K562 (cell line): ENCODE results near the gene MYO1D. TPM values are rescaled to one million over a fixed set of nuclear protein-coding genes. Genes with fewer than 3 reads are reported as not detected.

Source experiments
- ATAC-seq: fragments of 200-7000 bp; cut with Tn5 transposase; 3 replicates; pipeline ENCODE4 v1.9.1; 2020; ENCODE audit warnings: moderate library complexity
- BruUV-seq: library from RNA; stranded (reverse); fragments of 400-500 nt; replicated peaks from 2 replicates; lab custom pipeline; 2021; lab: Mats Ljungman, UMichigan
- CTCF ChIA-PET: fragments of 300-600 bp; formaldehyde crosslinking; extraction: SDS; loops from one replicate; lab custom pipeline; 2021; ENCODE audit warnings: low intra/inter-chr PET ratio; lab: Yijun Ruan, JAX
- POLR2A ChIA-PET: fragments of 300-600, 350-650 bp; sonication (Branson Sonifier 250); formaldehyde crosslinking; extraction: SDS; loops from one replicate; lab custom pipeline; 2021; ENCODE audit warnings: antibody characterized with exemption, inconsistent platforms; lab: Yijun Ruan, JAX
- DNase-seq, 4 experiments: peaks; one replicate each; pipeline versions ENCODE4 v3.0.0 to v3.0.0-alpha.2; 2011 to 2018; ENCODE audit warnings: low spot score in 3 of 4, mixed read lengths in 3 of 4; ENCODE audit errors: extremely low read depth in 1 of 4
- FAIRE-seq: peaks from 2 replicates; lab custom pipeline; 2011; peaks lifted over from hg19 to GRCh38; lab: Jason Lieb, UNC
- H2AFZ ChIP-seq: 2 replicates; pipeline ENCODE4 v1.6.0; 2011; ENCODE audit warnings: low read depth, low read length, control low read depth, inconsistent platforms
- H3K27ac ChIP-seq: fragments of 200-600 bp; 3 replicates; pipeline ENCODE4 v1.8.0; 2011; ENCODE audit warnings: low read depth, mild to moderate bottlenecking, control low read depth, inconsistent platforms, low read length, moderate library complexity, mixed read lengths; ENCODE audit errors: extremely low read depth
- H3K27me3 ChIP-seq, 2 experiments: fragments of 300-600 bp in 1 of 2; 2 replicates in 1 of 2; 3 replicates in 1 of 2; pipeline versions ENCODE4 v1.6.0 to v1.8.0; 2011; ENCODE audit warnings: inconsistent platforms in 2 of 2, low read length in 2 of 2, mild to moderate bottlenecking in 1 of 2, mixed read lengths in 1 of 2, moderate library complexity in 1 of 2; ENCODE audit not compliant: control insufficient read depth in 2 of 2, insufficient read depth in 2 of 2
- H3K36me3 ChIP-seq: fragments of 300-600 bp; 3 replicates; pipeline ENCODE4 v1.8.0; 2011; ENCODE audit warnings: mild to moderate bottlenecking, low read length, inconsistent platforms; ENCODE audit not compliant: control insufficient read depth, insufficient read depth
- H3K4me1 ChIP-seq, 2 experiments: fragments of 200-600 bp in 1 of 2; replicated peaks in 1 of 2; 2 replicates in 1 of 2; 3 replicates in 1 of 2; pipeline versions ENCODE4 v1.5.1 to v1.8.0; 2011; ENCODE audit warnings: inconsistent platforms in 2 of 2, low read length in 2 of 2, mild to moderate bottlenecking in 1 of 2, mixed read lengths in 1 of 2, moderate library complexity in 1 of 2; ENCODE audit not compliant: control insufficient read depth in 2 of 2, insufficient read depth in 2 of 2
- H3K4me2 ChIP-seq: 2 replicates; pipeline ENCODE4 v1.6.1; 2011; ENCODE audit warnings: low read length, control low read depth, inconsistent platforms, mixed read lengths; ENCODE audit not compliant: insufficient read depth
- H3K4me3 ChIP-seq: fragments of 200-600 bp; sonication (generic), shearing (Covaris generic); 2 replicates; pipeline ENCODE4 v1.5.1; 2016; ENCODE audit warnings: control low read depth, inconsistent platforms
- H3K79me2 ChIP-seq: fragments of 200-600 bp; 3 replicates; pipeline ENCODE4 v1.8.0; 2011; ENCODE audit warnings: low read length, inconsistent platforms; ENCODE audit not compliant: control insufficient read depth, insufficient read depth
- H3K9ac ChIP-seq, 2 experiments: 2 replicates each; pipeline versions ENCODE4 v1.6.0 to v1.6.1; 2011; ENCODE audit warnings: low read depth in 2 of 2, low read length in 2 of 2, control low read depth in 1 of 2, inconsistent platforms in 1 of 2, mild to moderate bottlenecking in 1 of 2, mixed read lengths in 1 of 2; ENCODE audit not compliant: insufficient read depth in 1 of 2
- H3K9me1 ChIP-seq: one replicate; pipeline ENCODE4 v1.6.0; 2011; ENCODE audit warnings: inconsistent platforms, mild to moderate bottlenecking, low read length, moderate library complexity; ENCODE audit not compliant: control insufficient read depth, insufficient read depth
- H3K9me3 ChIP-seq: replicated peaks from 2 replicates; pipeline ENCODE4 v1.5.1; 2011; ENCODE audit warnings: low read depth, low read length, inconsistent platforms; ENCODE audit not compliant: control insufficient read depth, insufficient read depth
- H4K20me1 ChIP-seq: replicated peaks from 2 replicates; pipeline ENCODE4 v1.6.1; 2011; ENCODE audit warnings: low read length, inconsistent platforms, mixed read lengths; ENCODE audit not compliant: control insufficient read depth, insufficient read depth
- ASH1L ChIP-seq: fragments of 450-650 bp; IDR thresholded peaks from 2 replicates; pipeline ENCODE4 v1.6.1; 2018; ENCODE audit warnings: borderline replicate concordance, mild to moderate bottlenecking, low read depth; ENCODE audit not compliant: partially characterized antibody
- CHD4 ChIP-seq: fragments of 200-600 bp; sonication (generic); IDR thresholded peaks from 3 replicates; pipeline ENCODE4 v1.6.1; 2012; ENCODE audit warnings: low read depth, mild to moderate bottlenecking, mixed read lengths, low read length, inconsistent platforms; ENCODE audit not compliant: insufficient read depth, insufficient replicate concordance, poor library complexity, severe bottlenecking
- FOXA3 ChIP-seq, 2 experiments: fragments of 450-650 bp in 1 of 2; sonication (generic) in 1 of 2; formaldehyde crosslinking; IDR thresholded peaks in 1 of 2; conservative IDR thresholded peaks in 1 of 2; 2 replicates each; pipeline versions ENCODE4 v1.4.0 to v1.8.0; 2020 to 2022; ENCODE audit warnings: mild to moderate bottlenecking in 2 of 2, missing genetic modification reagents in 1 of 2
- FOXK1 ChIP-seq: sonication (generic); formaldehyde crosslinking; IDR thresholded peaks from 2 replicates; pipeline ENCODE4 v1.8.0; 2022; ENCODE audit warnings: missing genetic modification reagents, mild to moderate bottlenecking, borderline replicate concordance
- HINFP ChIP-seq: fragments of 450-650 bp; conservative IDR thresholded peaks from 2 replicates; pipeline ENCODE4 v1.6.1; 2016; ENCODE audit warnings: missing genetic modification characterization, low read depth, mild to moderate bottlenecking, control low read depth, missing compliant biosample characterization
- L3MBTL2 ChIP-seq: fragments of 450-650 bp; IDR thresholded peaks from 2 replicates; pipeline ENCODE4 v1.6.1; 2016; ENCODE audit warnings: mild to moderate bottlenecking, moderate library complexity
- NCOA1 ChIP-seq: fragments of 450-650 bp; IDR thresholded peaks from 2 replicates; pipeline ENCODE4 v1.6.1; 2016; ENCODE audit warnings: low read depth
- PYGO2 ChIP-seq: fragments of 450-650 bp; IDR thresholded peaks from 2 replicates; pipeline ENCODE4 v1.6.1; 2016; ENCODE audit warnings: mild to moderate bottlenecking, missing genetic modification characterization, moderate library complexity, missing compliant biosample characterization
- RAD51 ChIP-seq: fragments of 450-650 bp; IDR thresholded peaks from 2 replicates; pipeline ENCODE4 v1.7.1; 2016; ENCODE audit warnings: low read depth, mild to moderate bottlenecking, borderline replicate concordance
- RB1 ChIP-seq: fragments of 450-650 bp; IDR thresholded peaks from 2 replicates; pipeline ENCODE4 v1.6.1; 2017; ENCODE audit warnings: low read depth, mild to moderate bottlenecking
- ZHX1 ChIP-seq: fragments of 150-350 bp; conservative IDR thresholded peaks from 2 replicates; pipeline ENCODE4 v1.6.1; 2014; ENCODE audit warnings: low read length
- ZKSCAN3 ChIP-seq: fragments of 250-450 bp; sonication (Bioruptor Pico); IDR thresholded peaks from 2 replicates; pipeline ENCODE4 v1.4.0; 2020
- ZNF324 ChIP-seq: fragments of 250-450 bp; sonication (Bioruptor Pico); IDR thresholded peaks from 2 replicates; pipeline ENCODE4 v1.4.0; 2020; ENCODE audit warnings: mild to moderate bottlenecking
- ZNF41 ChIP-seq: fragments of 250-450 bp; sonication (Bioruptor Pico); conservative IDR thresholded peaks from 2 replicates; pipeline ENCODE4 v1.4.0; 2020; ENCODE audit warnings: mild to moderate bottlenecking
- ZNF561 ChIP-seq: fragments of 450-650 bp; formaldehyde crosslinking; conservative IDR thresholded peaks from 2 replicates; pipeline ENCODE4 v1.4.0; 2020; ENCODE audit warnings: mild to moderate bottlenecking, moderate library complexity
- WGBS: fragments of 100-300 bp; shearing (Covaris generic); methylation state at CpG from one replicate; pipeline ENCODE4 v1.1.6; 2016; ENCODE audit warnings: low coverage, mixed read lengths; ENCODE audit not compliant: insufficient coverage; ENCODE audit errors: missing lambda C conversion rate; 5-methylcytosine and 5-hydroxymethylcytosine counted together
- in situ Hi-C: fragments of 300-500 bp; cut with MboI; formaldehyde crosslinking; loops from 4 replicates; pipeline ENCODE4 v1.15.0; 2018; ENCODE audit warnings: inconsistent platforms, mixed read lengths
- intact Hi-C: fragments of 100-400 bp; cut with micrococcal nuclease; formaldehyde crosslinking; loops from 2 replicates; pipeline ENCODE4 v1.14.2; 2022
- polyA plus RNA-seq, 8 experiments: library from polyadenylated mRNA; depleted of rRNA in 4 of 8; stranded (reverse) in 5 of 8; unstranded in 3 of 8; fragments of >200 nt; fragmentation: Nextera tagmentation in 2 of 8; fragmentation: Illumina TruSeq in 1 of 8; extraction: Ambion mirVana in 2 of 8; extraction: Trizol in 1 of 8; gene quantifications; 2 replicates each; pipeline versions ENCODE4 v1.2.1 to v1.2.3, GENCODE V29; 2011 to 2014; ENCODE audit warnings: inconsistent platforms in 1 of 8, missing spikeins in 1 of 8
- total RNA-seq, 7 experiments: library from RNA; depleted of rRNA in 6 of 7; stranded (reverse); fragments of >200 nt in 6 of 7; fragmentation: Illumina TruSeq in 2 of 7; extraction: Trizol in 2 of 7; gene quantifications; 2 replicates each; pipeline versions ENCODE4 v1.2.1 to v1.2.3, GENCODE V29; 2011 to 2021; ENCODE audit warnings: low replicate concordance in 1 of 7
- TF ChIP-seq, protein P1 (sequence below), 2 experiments: fragments of 200-800 bp in 1 of 2; sonication (Bioruptor generic) in 1 of 2; sonication (generic) in 1 of 2; formaldehyde crosslinking in 1 of 2; IDR thresholded peaks in 1 of 2; conservative IDR thresholded peaks in 1 of 2; 2 replicates each; pipeline versions ENCODE4 v1.5.0 to v1.6.1; 2016 to 2020; ENCODE audit warnings: missing compliant biosample characterization in 1 of 2, missing genetic modification characterization in 1 of 2, missing genetic modification reagents in 1 of 2

The MYO1D gene
- total and polyA plus RNA-seq, 9 of the 15 experiments (the other 6 are each of a cell fraction or from before 2014, with no cell fraction given) = 2.1 to 71.2 (median 45.4) TPM

- peak; percentile 15 for FAIRE-seq
- intact Hi-C loops = no loop called here
- 76% methylated on average over 6 of the region's 6 CpGs for WGBS
Observed at GRCh38 chr17:32610943-32611342, 266.0 kb downstream of the MYO1D start.

More at GRCh38 chr17:32610943-32611342, 266.0 kb downstream of the MYO1D start:
- H3K79me2 ChIP-seq = no peaks in the 10 kb centered on the region
- DNase-seq (no peak), ATAC-seq (no peak)
- no peak overlapping the region for H3K9ac ChIP-seq
- no peaks in the 10 kb centered on the region for H3K27me3 ChIP-seq
- no peak overlapping the region for H3K27ac ChIP-seq
- no peaks in the 10 kb centered on the region; a peak in 1 of 5 replicates for H3K4me1 ChIP-seq
- no peak overlapping the region for H3K4me3 ChIP-seq
- no peaks in the 10 kb centered on the region for H4K20me1 ChIP-seq
- H3K9me1 ChIP-seq = no peaks in the 10 kb centered on the region
- no peak overlapping the region for H2AFZ ChIP-seq
- no peak for TF ChIP-seq ZNF41 (CRISPR knock-in tag)
- no peak for TF ChIP-seq ZNF561 (CRISPR knock-in tag)
- TF ChIP-seq NCOA1 = no peak
- TF ChIP-seq RB1 = no peak
- no peak for TF ChIP-seq RAD51
- TF ChIP-seq FOXA3 (CRISPR knock-in tag; conservative IDR thresholded peaks at IDR 0.05 in 1 of 2, IDR thresholded peaks at IDR 0.05 in 1 of 2) = no peak
- TF ChIP-seq CHD4 = no peak
- TF ChIP-seq HINFP = no peak
- TF ChIP-seq ASH1L = no peak
- no peak for TF ChIP-seq ZHX1
- no peak for TF ChIP-seq ZKSCAN3 (CRISPR knock-in tag)
- TF ChIP-seq, protein P1, sequence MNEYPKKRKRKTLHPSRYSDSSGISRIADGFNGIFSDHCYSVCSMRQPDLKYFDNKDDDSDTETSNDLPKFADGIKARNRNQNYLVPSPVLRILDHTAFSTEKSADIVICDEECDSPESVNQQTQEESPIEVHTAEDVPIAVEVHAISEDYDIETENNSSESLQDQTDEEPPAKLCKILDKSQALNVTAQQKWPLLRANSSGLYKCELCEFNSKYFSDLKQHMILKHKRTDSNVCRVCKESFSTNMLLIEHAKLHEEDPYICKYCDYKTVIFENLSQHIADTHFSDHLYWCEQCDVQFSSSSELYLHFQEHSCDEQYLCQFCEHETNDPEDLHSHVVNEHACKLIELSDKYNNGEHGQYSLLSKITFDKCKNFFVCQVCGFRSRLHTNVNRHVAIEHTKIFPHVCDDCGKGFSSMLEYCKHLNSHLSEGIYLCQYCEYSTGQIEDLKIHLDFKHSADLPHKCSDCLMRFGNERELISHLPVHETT (CRISPR knock-in tag; conservative IDR thresholded peaks at IDR 0.05 in 1 of 2, IDR thresholded peaks at IDR 0.05 in 1 of 2) = no peak
- TF ChIP-seq FOXK1 (CRISPR knock-in tag) = no peak
- TF ChIP-seq ZNF324 (CRISPR knock-in tag) = no peak
- no peak for TF ChIP-seq PYGO2 (tag)
- TF ChIP-seq L3MBTL2 = no peak
- CTCF ChIA-PET = no interaction called here
- H3K9me3 ChIP-seq = no peaks in the 10 kb centered on the region
- H3K36me3 ChIP-seq = no peaks in the 10 kb centered on the region; the same call in 2 of the 3 replicates
- in situ Hi-C loops = no loop called here
- POLR2A ChIA-PET = no interaction called here
- no TSS peak for BruUV-seq
- H3K4me2 ChIP-seq = no peak overlapping the region
